KOPT-K1 (cell line): ENCODE data around the gene ANO4.
"Not testable (repeated sequence)": the region's sequence is repeated elsewhere in the genome, so short reads cannot be mapped to it uniquely, and the experiment has no call there.

Experiments used
- H3K27ac ChIP-seq: fragments of 200-600 bp; sonication (generic); 2 replicates; pipeline ENCODE4 v1.5.1; 2016; ENCODE audit warnings: antibody characterized with exemption, mild to moderate bottlenecking, low read depth, low read length; ENCODE audit not compliant: poor library complexity, severe bottlenecking
- H3K36me3 ChIP-seq: fragments of 200-600 bp; sonication (generic); 2 replicates; pipeline ENCODE4 v1.5.1; 2017; ENCODE audit warnings: antibody characterized with exemption, mild to moderate bottlenecking, low read length, moderate library complexity; ENCODE audit not compliant: insufficient read depth
- H3K9me3 ChIP-seq: fragments of 200-600 bp; sonication (generic); 2 replicates; pipeline ENCODE4 v1.5.1; 2017; ENCODE audit warnings: antibody characterized with exemption, low read length, mild to moderate bottlenecking; ENCODE audit not compliant: insufficient read depth, poor library complexity, severe bottlenecking

Gene ANO4

DNA sequence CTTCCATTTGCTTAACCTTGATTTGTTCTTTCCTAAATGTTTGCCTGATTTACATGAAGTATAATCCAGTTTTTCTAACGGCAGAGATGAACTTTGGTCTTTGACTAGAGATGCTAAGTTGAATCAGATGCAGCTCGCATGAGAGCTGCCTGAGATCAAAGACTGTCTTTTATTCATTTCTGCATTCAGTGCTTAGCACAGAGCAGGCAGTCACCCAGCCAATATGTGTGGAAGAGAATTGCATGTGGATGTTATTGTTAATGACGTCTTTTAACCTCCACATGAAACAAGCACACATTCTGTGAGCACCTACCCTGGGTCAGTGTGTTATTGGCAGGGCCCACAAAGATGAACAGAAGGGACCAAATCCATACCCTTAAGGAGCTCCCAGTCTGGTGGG, 316.3 kb downstream of the ANO4 start:
- H3K9me3 ChIP-seq = no peaks in the 10 kb centered on the region
- H3K36me3 ChIP-seq = no peaks in the 10 kb centered on the region
- no peak overlapping the region for H3K27ac ChIP-seq

- H3K36me3 ChIP-seq = no peaks in the 10 kb centered on the region
- H3K27ac ChIP-seq = no peak overlapping the region
- no peaks in the 10 kb centered on the region for H3K9me3 ChIP-seq
Observed at GRCh38 chr12:101111441-101111840, 316.9 kb downstream of the ANO4 start.

DNA sequence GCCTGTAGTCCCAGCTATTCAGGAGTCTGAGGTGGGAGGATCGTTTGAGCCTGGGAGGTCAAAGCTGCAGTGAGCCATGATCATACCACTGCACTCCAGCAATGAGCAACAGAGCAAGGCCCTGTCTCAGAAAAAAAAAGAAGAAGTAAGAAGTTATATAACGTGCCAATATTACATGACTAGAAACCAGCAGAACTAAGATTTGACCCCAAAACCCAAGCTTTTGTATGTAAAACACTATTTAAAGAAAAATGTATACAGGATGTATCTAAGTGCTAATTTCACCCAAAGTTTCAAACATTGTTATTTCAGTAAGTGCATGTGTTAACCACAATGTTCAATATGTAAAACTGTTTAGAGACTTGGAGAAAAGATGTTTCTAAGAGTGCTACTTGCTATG, 320.8 kb downstream of the ANO4 start:
- no peaks in the 10 kb centered on the region for H3K9me3 ChIP-seq
- H3K36me3 ChIP-seq = no peaks in the 10 kb centered on the region
- H3K27ac ChIP-seq = no peak overlapping the region

DNA sequence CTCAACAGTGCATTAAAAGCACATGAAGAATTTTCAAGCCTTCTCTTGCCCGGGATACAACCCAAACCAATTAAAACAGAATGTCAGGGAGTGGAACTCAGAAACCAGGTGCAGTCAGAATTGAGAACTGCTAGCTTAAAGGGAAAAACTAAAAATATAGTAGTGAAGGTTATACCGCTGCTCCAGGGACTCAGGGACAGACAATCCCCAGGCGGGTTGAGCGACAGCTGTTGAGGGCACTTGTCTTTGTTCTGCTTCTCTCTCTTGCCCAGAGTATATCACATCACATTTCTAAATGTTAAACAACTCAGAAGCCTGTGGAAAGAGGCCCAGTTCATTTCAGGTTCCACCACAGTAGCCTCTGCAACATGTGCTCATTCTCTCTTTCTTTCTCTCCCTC, 322.3 kb downstream of the ANO4 start:
- no peaks in the 10 kb centered on the region for H3K36me3 ChIP-seq
- H3K9me3 ChIP-seq = no peaks in the 10 kb centered on the region
- no peak overlapping the region for H3K27ac ChIP-seq

GRCh38 chr12:101117842-101118241, 323.3 kb downstream of the ANO4 start:
- Histone ChIP-seq H3K36me3 (no peaks in the 10 kb centered on the region), H3K9me3 (no peaks in the 10 kb centered on the region), H3K27ac (no peak overlapping the region)

DNA sequence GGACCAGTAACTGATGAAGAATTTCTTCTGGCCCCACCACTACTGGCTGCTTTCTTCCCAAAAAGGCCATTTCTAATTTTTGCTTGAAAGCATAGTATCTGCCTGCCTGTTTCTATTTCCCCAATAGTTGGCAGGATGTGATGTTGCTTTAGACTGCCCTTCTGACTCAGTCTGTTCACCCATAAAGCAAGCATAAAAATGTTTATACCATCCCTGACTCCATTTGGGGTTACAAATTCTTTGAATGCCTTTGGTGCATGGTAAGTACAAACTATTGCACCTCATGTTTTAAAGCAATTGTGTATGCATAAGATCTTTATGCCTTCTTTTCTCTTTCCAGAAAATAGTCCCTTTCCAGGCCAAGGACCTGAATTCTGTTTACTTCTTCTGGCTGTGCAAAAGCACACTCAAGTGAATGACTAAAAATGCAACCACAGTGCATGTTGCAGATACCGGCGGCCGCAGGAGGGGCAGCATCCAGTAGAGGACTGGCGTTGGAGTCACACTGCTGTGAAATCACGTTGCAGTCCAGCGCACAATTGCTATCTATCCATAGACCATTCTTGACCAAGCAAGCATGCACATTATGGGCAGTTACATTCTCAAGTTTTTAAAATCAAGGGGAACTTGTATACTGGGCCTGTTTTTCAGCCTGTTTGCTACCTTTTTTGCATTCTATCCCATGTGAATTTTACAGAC, 333.1 kb downstream of the ANO4 start:
- Histone ChIP-seq H3K27ac (no peak overlapping the region), H3K9me3 (no peaks in the 10 kb centered on the region), H3K36me3 (no peaks in the 10 kb centered on the region)

DNA sequence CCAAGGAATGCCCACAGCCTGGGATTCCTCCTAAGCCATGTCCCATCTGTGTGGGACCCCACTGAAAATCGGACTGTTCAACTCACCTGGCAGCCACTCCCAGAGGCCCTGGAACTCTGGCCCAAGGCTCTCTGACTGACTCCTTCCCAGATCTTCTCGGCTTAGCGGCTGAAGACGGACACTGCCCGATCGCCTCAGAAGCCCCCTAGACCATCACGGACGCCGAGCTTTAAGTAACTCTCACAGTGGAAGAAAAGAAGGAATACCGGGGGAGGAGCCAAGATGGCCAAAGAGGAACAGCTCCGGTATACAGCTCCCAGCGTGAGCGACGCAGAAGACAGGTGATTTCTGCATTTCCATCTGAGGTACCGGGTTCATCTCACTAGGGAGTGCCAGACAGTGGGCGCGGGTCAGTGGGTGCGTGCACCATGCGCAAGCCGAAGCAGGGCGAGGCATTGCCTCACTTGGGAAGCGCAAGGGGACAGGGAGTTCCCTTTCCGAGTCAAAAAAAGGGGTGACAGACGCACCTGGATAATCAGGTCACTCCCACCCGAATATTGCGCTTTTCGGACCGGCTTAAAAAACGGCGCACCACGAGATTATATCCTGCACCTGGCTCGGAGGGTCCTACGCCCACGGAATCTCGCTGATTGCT, 351.3 kb downstream of the ANO4 start:
- H3K27ac ChIP-seq, H3K36me3 ChIP-seq, H3K9me3 ChIP-seq: not testable (repeated sequence)

- Histone ChIP-seq H3K36me3 (no peaks in the 10 kb centered on the region), H3K27ac (no peak overlapping the region), H3K9me3 (no peaks in the 10 kb centered on the region)
Observed at GRCh38 chr12:101165319-101165718, 370.7 kb downstream of the ANO4 start.

- H3K27ac ChIP-seq = no peak overlapping the region
- H3K9me3 ChIP-seq = no peaks in the 10 kb centered on the region
- no peaks in the 10 kb centered on the region for H3K36me3 ChIP-seq
Observed at GRCh38 chr12:101166866-101167265, 372.3 kb downstream of the ANO4 start.

DNA sequence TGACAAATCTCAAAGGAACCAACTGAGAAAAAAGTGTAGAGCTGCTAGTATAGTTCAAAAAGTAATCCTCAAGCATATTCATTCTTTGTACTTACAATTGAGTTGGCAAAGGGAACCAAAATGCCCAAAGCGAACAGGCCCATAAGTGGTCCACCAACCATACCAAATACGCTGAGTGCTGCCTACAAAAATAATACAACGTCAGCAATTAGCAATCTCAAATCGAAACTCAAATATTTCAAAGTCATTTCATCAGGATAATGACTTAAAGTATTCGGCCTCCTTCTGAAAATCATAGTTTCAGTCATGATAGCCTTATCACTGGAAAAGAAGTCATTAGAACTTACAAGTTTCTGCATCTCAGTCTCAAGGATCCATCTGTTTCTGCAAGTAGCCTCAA, 373.4 kb downstream of the ANO4 start:
- H3K36me3 ChIP-seq = no peaks in the 10 kb centered on the region
- H3K9me3 ChIP-seq = no peaks in the 10 kb centered on the region
- no peak overlapping the region for H3K27ac ChIP-seq

DNA sequence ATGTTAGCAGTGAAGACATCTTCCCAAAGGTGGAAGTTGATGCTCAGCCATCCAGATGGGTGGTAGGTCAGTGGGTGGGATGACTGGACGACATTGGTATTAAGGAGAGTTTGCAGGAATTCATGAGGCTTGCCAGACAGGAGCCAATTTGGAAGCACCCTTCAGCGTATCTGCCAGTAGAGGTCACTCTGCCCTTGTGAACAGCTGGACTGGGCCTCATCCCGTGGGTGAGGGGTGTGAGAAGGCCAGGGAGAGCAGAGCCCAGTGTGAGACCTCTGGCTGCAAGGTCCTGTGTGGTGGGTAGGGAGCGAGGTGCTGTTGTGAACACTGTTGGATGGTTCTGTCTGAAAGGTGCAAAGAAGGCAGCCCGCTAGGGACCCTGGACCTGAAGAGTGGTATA, 377.7 kb downstream of the ANO4 start:
- Histone ChIP-seq H3K9me3 (no peaks in the 10 kb centered on the region), H3K27ac (no peak overlapping the region), H3K36me3 (no peaks in the 10 kb centered on the region)

DNA sequence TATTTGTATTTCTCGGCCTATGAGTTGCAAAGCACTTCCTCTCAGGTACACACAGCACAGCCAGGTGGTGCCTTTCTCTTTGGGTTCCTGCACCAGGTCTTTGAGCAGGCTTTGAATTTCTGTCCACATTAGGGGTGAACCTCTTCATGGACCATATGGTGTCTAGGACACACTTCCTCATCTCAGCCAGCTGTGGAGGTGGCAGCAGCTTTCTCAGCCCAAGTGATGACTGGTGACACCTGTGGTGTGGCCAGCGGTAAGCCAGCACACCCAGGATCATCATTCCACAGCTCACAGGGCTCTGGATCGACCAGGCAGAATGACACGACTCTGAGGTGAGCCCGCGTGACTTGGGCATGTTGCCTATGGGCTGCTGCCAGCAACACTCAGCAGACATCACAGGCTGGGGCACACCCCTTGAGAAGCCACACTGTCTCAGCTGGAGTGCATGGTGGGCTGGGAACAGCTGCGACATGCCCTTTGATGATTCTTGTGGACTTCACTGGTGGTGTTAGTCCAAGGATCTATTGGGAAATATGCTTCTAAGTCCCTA, 378.7 kb downstream of the ANO4 start:
- Histone ChIP-seq H3K9me3 (no peaks in the 10 kb centered on the region), H3K27ac (no peak overlapping the region), H3K36me3 (no peaks in the 10 kb centered on the region)

DNA sequence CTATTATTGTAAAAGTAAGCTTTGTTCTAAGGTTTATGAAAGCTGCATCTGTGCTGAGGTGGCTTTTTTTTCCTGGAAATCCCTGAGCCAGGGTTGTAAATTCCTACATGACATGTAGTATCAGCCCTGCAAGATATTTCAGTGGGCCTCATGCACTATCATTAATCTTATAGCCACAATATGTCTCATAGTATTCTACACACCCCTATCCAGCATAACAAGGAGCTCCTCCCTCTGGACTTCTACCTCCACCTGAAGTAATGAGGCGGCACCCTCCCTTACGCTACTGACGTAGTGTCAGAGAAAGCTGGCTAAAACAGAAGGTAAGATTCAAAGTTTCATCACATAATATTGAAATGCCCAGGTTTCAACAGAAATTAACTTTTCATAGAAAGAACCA, 380.0 kb downstream of the ANO4 start:
- no peaks in the 10 kb centered on the region for H3K36me3 ChIP-seq
- H3K27ac ChIP-seq = no peak overlapping the region
- no peaks in the 10 kb centered on the region for H3K9me3 ChIP-seq
